WTC11 (cell line): ENCODE data around the gene RFNG. TPM values are rescaled to one million over a fixed set of nuclear protein-coding genes. Genes with fewer than 3 reads are reported as not detected.

Source experiments
- ATAC-seq: fragments of 200-7000 bp; cut with Tn5 transposase; 2 replicates; pipeline ENCODE4 v1.10.0; 2021; ENCODE audit warnings: mild to moderate bottlenecking, moderate library complexity
- CTCF ChIA-PET: fragments of 300-600 bp; sonication (Branson Sonifier 250); formaldehyde crosslinking; loops from one replicate; lab custom pipeline; 2021; ENCODE audit warnings: antibody characterized with exemption; lab: Charles Lee
- POLR2A ChIA-PET: fragments of 350-600 bp; sonication (Branson Sonifier 250); formaldehyde crosslinking; loops from one replicate; lab custom pipeline; 2021; ENCODE audit warnings: antibody characterized with exemption; lab: Charles Lee
- DNase-seq: peaks from one replicate; pipeline ENCODE4 v3.0.0; 2021; ENCODE audit warnings: low spot score
- H3K27ac Mint-ChIP-seq: 2 replicates; pipeline ENCODE4 v1.8.0; 2021; ENCODE audit warnings: mixed read lengths
- H3K27me3 Mint-ChIP-seq: 2 replicates; pipeline ENCODE4 v1.8.0; 2021; ENCODE audit warnings: low read depth, mild to moderate bottlenecking, moderate library complexity, mixed read lengths
- H3K36me3 Mint-ChIP-seq: 2 replicates; pipeline ENCODE4 v1.8.0; 2021; ENCODE audit warnings: mixed read lengths
- H3K4me1 Mint-ChIP-seq: 2 replicates; pipeline ENCODE4 v1.8.0; 2022; ENCODE audit warnings: mixed read lengths
- H3K4me3 Mint-ChIP-seq: 2 replicates; pipeline ENCODE4 v1.8.0; 2021; ENCODE audit warnings: mild to moderate bottlenecking, moderate library complexity, mixed read lengths
- H3K9me3 Mint-ChIP-seq: 2 replicates; pipeline ENCODE4 v1.8.0; 2021; ENCODE audit warnings: mixed read lengths
- ATF6 ChIP-seq: sonication (generic); formaldehyde crosslinking; IDR thresholded peaks from 2 replicates; pipeline ENCODE4 v1.8.1; 2023; ENCODE audit warnings: mild to moderate bottlenecking, missing genetic modification reagents
- CBFB ChIP-seq: sonication (generic); formaldehyde crosslinking; IDR thresholded peaks from 2 replicates; pipeline ENCODE4 v1.8.1; 2022; ENCODE audit warnings: mild to moderate bottlenecking, low read depth, missing genetic modification reagents
- CTCF ChIP-seq: fragments of 200-600 bp; IDR thresholded peaks from 2 replicates; pipeline ENCODE4 v1.8.0; 2022; ENCODE audit warnings: antibody characterized with exemption
- ELF4 ChIP-seq: sonication (generic); formaldehyde crosslinking; IDR thresholded peaks from 2 replicates; pipeline ENCODE4 v1.8.1; 2022; ENCODE audit warnings: low read depth, mild to moderate bottlenecking, moderate library complexity, missing genetic modification reagents
- FOXP4 ChIP-seq: sonication (generic); formaldehyde crosslinking; IDR thresholded peaks from 2 replicates; pipeline ENCODE4 v1.8.0; 2022; ENCODE audit warnings: mild to moderate bottlenecking, missing genetic modification reagents
- HMGA2 ChIP-seq: fragments of 250-450 bp; sonication (Bioruptor Pico); IDR thresholded peaks from 2 replicates; pipeline ENCODE4 v1.4.0; 2021; ENCODE audit warnings: mild to moderate bottlenecking, moderate library complexity
- IRF2 ChIP-seq: sonication (generic); formaldehyde crosslinking; IDR thresholded peaks from 2 replicates; pipeline ENCODE4 v1.8.0; 2022; ENCODE audit warnings: low read depth, missing genetic modification reagents, borderline replicate concordance
- MYBL2 ChIP-seq: sonication (generic); formaldehyde crosslinking; IDR thresholded peaks from 2 replicates; pipeline ENCODE4 v1.8.1; 2023; ENCODE audit warnings: mild to moderate bottlenecking, moderate library complexity, missing genetic modification reagents
- NFE2L1 ChIP-seq: sonication (generic); formaldehyde crosslinking; IDR thresholded peaks from 2 replicates; pipeline ENCODE4 v1.8.1; 2023; ENCODE audit warnings: missing genetic modification reagents
- NFYB ChIP-seq: sonication (generic); formaldehyde crosslinking; conservative IDR thresholded peaks from 2 replicates; pipeline ENCODE4 v1.8.0; 2022; ENCODE audit warnings: low read depth, missing genetic modification reagents
- NR1H2 ChIP-seq: sonication (generic); formaldehyde crosslinking; IDR thresholded peaks from 2 replicates; pipeline ENCODE4 v1.9.0; 2021; ENCODE audit warnings: mild to moderate bottlenecking, moderate library complexity, missing genetic modification reagents
- PRRX2 ChIP-seq: fragments of 250-450 bp; sonication (Bioruptor Pico); IDR thresholded peaks from 2 replicates; pipeline ENCODE4 v1.8.0; 2021; ENCODE audit warnings: mild to moderate bottlenecking
- RORB ChIP-seq: fragments of 250-450 bp; sonication (Bioruptor Pico); IDR thresholded peaks from 2 replicates; pipeline ENCODE4 v1.9.0; 2021; ENCODE audit warnings: mild to moderate bottlenecking
- SOX15 ChIP-seq: fragments of 250-450 bp; sonication (Bioruptor Pico); IDR thresholded peaks from 2 replicates; pipeline ENCODE4 v1.9.0; 2021; ENCODE audit warnings: mild to moderate bottlenecking
- TEAD4 ChIP-seq: sonication (generic); formaldehyde crosslinking; IDR thresholded peaks from 2 replicates; pipeline ENCODE4 v1.8.0; 2022; ENCODE audit warnings: mild to moderate bottlenecking, missing genetic modification reagents
- ZNF232 ChIP-seq: sonication (generic); formaldehyde crosslinking; IDR thresholded peaks from 2 replicates; pipeline ENCODE4 v1.8.0; 2022; ENCODE audit warnings: mild to moderate bottlenecking, missing genetic modification reagents
- ZNF423 ChIP-seq: fragments of 250-450 bp; sonication (Bioruptor Pico); IDR thresholded peaks from 2 replicates; pipeline ENCODE4 v2.1.2; 2022; ENCODE audit warnings: mild to moderate bottlenecking, moderate library complexity
- ZNF425 ChIP-seq: fragments of 250-450 bp; sonication (Bioruptor Pico); conservative IDR thresholded peaks from 2 replicates; pipeline ENCODE4 v1.9.0; 2021; ENCODE audit warnings: mild to moderate bottlenecking
- ZNF671 ChIP-seq: fragments of 250-450 bp; sonication (Bioruptor Pico); IDR thresholded peaks from 2 replicates; pipeline ENCODE4 v1.8.0; 2021; ENCODE audit warnings: mild to moderate bottlenecking
- ZSCAN18 ChIP-seq: fragments of 250-450 bp; sonication (Bioruptor Pico); IDR thresholded peaks from 2 replicates; pipeline ENCODE4 v2.1.2; 2022; ENCODE audit warnings: mild to moderate bottlenecking, moderate library complexity
- total RNA-seq: library from RNA; stranded (reverse); gene quantifications from 3 replicates; pipeline ENCODE4 v1.2.3, GENCODE V29; 2021

The RFNG gene
- total RNA-seq, 1 experiment from 2014 or later: 41.6 TPM

GRCh38 chr17:82082456-82082855, 30.8 kb upstream of the RFNG start:
- DNase-seq (no peak), ATAC-seq (no peak)
- ChIA-PET POLR2A (interaction anchor here (1.0 kb wide), 1 partner anchor 50 kb away, joined by 3 read pairs; no protein-coding TSS in a partner anchor), CTCF (interaction anchor here (2.0 kb wide), 1 partner anchor 52 kb away, joined by 8 read pairs; no protein-coding TSS in a partner anchor)
- no peaks in the 10 kb centered on the region for H3K9me3 Mint-ChIP-seq
- H3K4me3 Mint-ChIP-seq: no peak overlapping the region
- TF ChIP-seq RORB (CRISPR knock-in tag) (no peak), ZNF671 (CRISPR knock-in tag) (no peak), PRRX2 (CRISPR knock-in tag) (no peak), CTCF (no peak), ZSCAN18 (CRISPR knock-in tag) (no peak), SOX15 (CRISPR knock-in tag) (no peak), NFE2L1 (CRISPR knock-in tag) (no peak), NFYB (CRISPR knock-in tag) (no peak), IRF2 (CRISPR knock-in tag) (no peak), ZNF425 (CRISPR knock-in tag) (no peak), ATF6 (CRISPR knock-in tag) (no peak), TEAD4 (CRISPR knock-in tag) (no peak), NR1H2 (no peak), ZNF423 (CRISPR knock-in tag) (no peak), MYBL2 (CRISPR knock-in tag) (no peak), FOXP4 (CRISPR knock-in tag) (no peak), CBFB (CRISPR knock-in tag) (no peak), ZNF232 (CRISPR knock-in tag) (no peak), ELF4 (CRISPR knock-in tag) (no peak), HMGA2 (CRISPR knock-in tag) (no peak)
- peaks cover 23% of the 10 kb centered on the region for H3K36me3 Mint-ChIP-seq
- H3K27me3 Mint-ChIP-seq: no peaks in the 10 kb centered on the region
- H3K27ac Mint-ChIP-seq: no peak overlapping the region
- H3K4me1 Mint-ChIP-seq: no peaks in the 10 kb centered on the region
